Testis (tissue), 2 donors: ENCODE data around the gene MDM4.
A peak's percentile ranks its signal among the peaks of the same experiment; 100 is the strongest.

ENCODE experiments used
- CTCF ChIP-seq, 3 experiments: fragments of 450-650 bp in 2 of 3; fragments of 200-600 bp in 1 of 3; sonication (generic) in 1 of 3; IDR thresholded peaks; one replicate each; pipeline ENCODE4 v1.5.1; 2016 to 2019; ENCODE audit warnings: antibody characterized with exemption in 3 of 3, mild to moderate bottlenecking in 2 of 3, moderate library complexity in 1 of 3
- POLR2A ChIP-seq: fragments of 450-650 bp; IDR thresholded peaks from one replicate; pipeline ENCODE4 v1.6.1; 2017; ENCODE audit warnings: antibody characterized with exemption, mild to moderate bottlenecking, moderate library complexity

GRCh38 chr1:204494281-204495077, 21.7 kb upstream of the MDM4 start, which contains the start of gene PIK3C2B:
- TF ChIP-seq CTCF (IDR thresholded peaks at IDR 0.05) (peak; percentile 31 to 62 (median 40)), POLR2A (no peak)
